LNCaP clone FGC (cell line): Measurements from ENCODE around the gene JPH2.

ENCODE experiments used
- DNase-seq: peaks from one replicate; pipeline ENCODE4 v3.0.0-alpha.2; 2011; ENCODE audit warnings: low read depth
- H3K4me3 ChIP-seq: 2 replicates; pipeline ENCODE4 v1.5.1; 2011; ENCODE audit warnings: mild to moderate bottlenecking, low read depth, low read length, control low read depth
- TF ChIP-seq, protein P1 (sequence below): IDR thresholded peaks from 2 replicates; pipeline ENCODE4 v1.5.1; 2012; ENCODE audit warnings: mild to moderate bottlenecking; ENCODE audit not compliant: control insufficient read depth, insufficient read depth; ENCODE audit errors: extremely low read depth

The JPH2 gene

DNA sequence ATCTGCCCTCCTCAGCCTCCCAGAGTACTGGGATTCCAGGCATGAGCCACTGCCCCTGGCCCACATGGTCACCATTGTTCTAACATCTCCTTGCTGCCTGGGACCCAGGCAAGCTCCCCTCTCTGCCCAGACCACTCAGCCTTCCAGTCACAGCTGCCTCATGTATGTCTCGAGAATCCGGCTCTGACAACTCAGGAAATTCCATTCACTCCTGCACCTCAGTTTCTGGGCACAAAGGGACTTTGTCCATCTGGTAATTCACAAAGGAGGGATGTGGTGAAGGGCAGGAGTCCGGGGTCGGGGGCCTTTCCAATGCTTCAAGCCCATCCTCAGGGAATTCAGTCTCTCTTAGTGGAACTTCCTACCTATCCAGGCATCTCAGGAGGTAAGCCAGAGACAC lies 40.7 kb downstream of the JPH2 start:
- TF ChIP-seq, protein P1, sequence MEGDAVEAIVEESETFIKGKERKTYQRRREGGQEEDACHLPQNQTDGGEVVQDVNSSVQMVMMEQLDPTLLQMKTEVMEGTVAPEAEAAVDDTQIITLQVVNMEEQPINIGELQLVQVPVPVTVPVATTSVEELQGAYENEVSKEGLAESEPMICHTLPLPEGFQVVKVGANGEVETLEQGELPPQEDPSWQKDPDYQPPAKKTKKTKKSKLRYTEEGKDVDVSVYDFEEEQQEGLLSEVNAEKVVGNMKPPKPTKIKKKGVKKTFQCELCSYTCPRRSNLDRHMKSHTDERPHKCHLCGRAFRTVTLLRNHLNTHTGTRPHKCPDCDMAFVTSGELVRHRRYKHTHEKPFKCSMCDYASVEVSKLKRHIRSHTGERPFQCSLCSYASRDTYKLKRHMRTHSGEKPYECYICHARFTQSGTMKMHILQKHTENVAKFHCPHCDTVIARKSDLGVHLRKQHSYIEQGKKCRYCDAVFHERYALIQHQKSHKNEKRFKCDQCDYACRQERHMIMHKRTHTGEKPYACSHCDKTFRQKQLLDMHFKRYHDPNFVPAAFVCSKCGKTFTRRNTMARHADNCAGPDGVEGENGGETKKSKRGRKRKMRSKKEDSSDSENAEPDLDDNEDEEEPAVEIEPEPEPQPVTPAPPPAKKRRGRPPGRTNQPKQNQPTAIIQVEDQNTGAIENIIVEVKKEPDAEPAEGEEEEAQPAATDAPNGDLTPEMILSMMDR: no peak
- no peak for DNase-seq
- no peak overlapping the region for H3K4me3 ChIP-seq

DNA sequence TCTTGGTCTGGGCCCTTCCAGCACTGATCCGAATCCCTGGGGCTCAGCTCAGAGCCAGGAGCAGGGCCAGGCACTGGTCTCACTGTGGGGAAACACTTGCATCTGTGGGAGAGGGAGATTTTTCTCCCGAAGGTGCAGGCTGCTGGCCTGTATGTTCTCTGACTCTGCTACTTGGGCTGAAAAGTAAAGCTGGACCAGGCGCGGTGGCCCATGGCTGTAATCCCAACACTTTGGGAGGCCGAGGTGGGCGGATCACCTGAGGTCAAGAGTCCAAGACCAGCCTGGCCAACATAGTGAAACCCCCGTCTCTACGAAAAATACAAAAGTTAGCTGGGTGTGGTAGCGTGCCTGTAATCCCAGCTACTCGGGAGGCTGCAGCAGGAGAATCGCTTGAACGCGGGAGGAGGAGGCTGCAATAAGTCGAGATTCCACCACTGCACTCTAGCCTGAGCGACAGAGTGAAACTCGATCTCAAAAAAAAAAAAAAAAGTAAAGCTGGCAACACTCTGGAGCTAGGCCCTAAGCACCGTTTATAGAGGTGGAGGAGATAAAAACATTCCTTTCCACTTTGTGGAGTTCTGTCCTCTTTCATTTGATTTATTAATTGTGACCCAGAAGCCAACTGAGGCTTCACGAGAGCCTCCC lies 41.7 kb downstream of the JPH2 start:
- no peak overlapping the region for H3K4me3 ChIP-seq
- DNase-seq: no peak
- TF ChIP-seq, protein P1: no peak

DNA sequence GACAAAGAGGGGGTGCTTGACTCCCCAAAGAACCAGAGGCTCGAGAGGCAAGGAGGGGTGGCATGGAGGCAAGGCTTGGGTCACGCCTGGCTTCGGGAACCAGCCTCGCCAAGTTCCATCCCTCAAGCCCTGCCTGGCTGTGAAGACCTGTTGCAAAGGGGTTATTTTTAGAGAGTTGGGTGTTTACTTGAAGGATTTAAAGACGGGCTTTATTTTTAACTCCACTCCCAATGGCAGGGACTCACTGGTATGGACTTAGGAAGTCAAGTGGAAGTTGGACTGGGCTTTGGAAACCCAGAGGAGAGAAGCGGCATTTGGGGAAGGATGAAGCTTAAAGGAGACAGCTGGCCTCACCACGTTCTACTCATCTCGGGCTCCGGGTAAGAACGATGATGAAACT lies 43.1 kb downstream of the JPH2 start:
- DNase-seq: no peak
- H3K4me3 ChIP-seq: no peak overlapping the region
- TF ChIP-seq, protein P1: no peak

DNA sequence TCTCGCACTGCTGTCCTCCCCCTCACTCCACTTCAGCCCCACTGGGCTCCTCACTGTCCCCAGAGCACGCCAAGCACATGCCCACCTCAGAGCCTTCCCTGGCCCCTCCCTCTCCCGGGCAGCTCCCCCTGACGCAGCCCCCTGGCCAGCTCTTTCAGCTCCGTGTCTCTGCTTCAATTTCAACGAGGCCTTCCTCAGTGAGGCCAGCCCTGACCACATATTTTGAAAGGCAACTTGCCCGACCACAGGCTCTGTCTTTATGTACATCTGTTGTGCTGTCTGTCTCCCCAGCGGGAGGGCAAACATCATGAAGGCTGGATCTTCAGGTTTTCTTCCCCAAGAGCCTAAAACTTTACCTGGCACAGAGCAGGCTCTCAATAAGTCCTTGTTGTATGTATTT lies 44.6 kb downstream of the JPH2 start:
- H3K4me3 ChIP-seq: no peak overlapping the region
- DNase-seq: no peak
- TF ChIP-seq, protein P1: no peak

DNA sequence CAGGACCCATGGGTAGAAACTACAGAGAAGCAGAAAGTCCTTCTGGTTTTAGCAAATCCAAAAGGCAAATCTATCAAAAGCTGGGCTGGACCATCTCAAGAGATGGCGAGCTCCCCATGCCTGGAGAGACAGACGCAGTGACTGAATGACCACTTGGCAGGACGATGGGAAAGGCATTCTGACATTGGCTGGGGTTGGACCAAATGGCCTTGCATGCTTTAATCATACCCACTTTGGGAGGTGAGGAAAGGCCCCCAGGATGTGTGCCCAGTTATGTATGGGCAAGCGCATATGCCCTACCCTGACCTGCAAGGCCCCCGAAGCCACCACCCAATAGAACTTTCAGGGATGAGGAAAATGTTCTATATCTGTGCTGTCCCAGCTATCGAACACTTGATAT lies 45.1 kb downstream of the JPH2 start:
- TF ChIP-seq, protein P1: no peak
- DNase-seq: no peak
- H3K4me3 ChIP-seq: no peak overlapping the region

DNA sequence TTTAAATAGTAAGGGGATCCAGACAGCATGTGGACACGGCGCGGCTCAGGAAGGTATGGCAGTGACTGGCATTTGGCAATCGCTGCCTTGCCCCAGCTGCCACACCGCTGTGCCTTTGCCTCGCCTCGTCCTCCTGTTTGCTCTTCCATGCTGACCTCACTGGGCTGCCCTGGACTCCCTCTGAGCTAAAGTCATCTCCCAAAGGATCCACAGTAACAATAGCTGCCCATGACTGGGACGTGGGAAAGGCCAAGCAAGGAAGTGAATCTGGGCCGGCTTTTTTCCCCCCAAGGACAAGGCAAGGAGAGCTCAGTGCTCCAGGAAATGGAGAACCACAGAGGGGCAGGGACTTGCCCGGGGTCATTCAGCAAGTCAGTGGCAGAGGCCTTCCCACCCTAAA lies 48.1 kb downstream of the JPH2 start:
- no peak for DNase-seq
- H3K4me3 ChIP-seq: no peak overlapping the region
- TF ChIP-seq, protein P1: no peak

DNA sequence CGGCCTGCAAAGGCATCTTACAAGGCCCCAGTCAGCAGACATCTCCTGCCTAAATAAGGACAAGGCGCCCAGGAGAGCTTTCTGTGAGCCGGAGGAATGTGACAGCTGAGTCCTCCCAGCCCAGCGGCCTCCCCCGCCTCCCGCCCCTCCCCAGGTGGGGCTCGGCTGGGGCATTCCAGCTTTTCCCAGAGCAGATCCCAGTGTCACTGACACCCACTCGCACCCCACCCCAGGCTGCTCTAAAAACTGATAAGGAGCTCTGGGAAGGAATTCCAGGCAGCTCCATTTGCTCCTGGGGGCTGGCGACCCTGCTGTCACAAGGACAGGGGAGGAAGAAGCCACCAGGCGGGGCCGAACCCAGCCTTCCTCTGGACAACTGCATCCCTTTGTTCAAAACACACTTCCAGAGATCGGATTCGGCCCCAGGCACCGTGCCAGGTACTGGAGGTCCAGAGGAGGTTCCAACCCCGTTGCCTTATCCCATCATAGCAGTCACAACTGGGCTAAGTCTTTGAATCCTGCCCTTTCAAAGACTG lies 49.7 kb downstream of the JPH2 start:
- TF ChIP-seq, protein P1: no peak
- H3K4me3 ChIP-seq: no peak overlapping the region
- DNase-seq: no peak
